GM19238 (cell line): ENCODE data around the gene TMEM135.
"Not testable (repeated sequence)": the region's sequence is repeated elsewhere in the genome, so short reads cannot be mapped to it uniquely, and the experiment has no call there.

Experiments used
- DNase-seq: peaks from one replicate; pipeline ENCODE4 v3.0.0; 2011; ENCODE audit warnings: low spot score; ENCODE audit not compliant: insufficient read length

TMEM135 gene

DNA sequence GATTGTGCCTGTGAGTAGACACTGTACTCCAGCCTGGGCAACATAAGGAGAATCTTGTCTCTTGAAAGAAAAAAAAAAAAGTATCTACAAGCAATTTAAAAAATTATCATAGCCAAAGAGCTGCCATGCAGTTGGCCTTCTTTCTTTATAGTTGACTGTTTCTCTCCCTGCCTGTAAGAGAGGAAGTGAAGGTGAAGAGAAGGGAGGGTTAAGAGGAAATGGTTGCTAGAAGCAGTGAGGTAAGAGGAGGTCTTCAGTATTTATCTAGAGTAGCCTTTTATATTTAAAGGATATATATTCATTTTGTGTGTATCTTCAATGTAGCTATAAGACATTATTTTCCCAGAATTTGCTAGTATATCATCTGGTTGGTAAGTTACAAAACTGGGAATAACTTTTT lies 217.9 kb downstream of the TMEM135 start:
- no peak for DNase-seq

DNA sequence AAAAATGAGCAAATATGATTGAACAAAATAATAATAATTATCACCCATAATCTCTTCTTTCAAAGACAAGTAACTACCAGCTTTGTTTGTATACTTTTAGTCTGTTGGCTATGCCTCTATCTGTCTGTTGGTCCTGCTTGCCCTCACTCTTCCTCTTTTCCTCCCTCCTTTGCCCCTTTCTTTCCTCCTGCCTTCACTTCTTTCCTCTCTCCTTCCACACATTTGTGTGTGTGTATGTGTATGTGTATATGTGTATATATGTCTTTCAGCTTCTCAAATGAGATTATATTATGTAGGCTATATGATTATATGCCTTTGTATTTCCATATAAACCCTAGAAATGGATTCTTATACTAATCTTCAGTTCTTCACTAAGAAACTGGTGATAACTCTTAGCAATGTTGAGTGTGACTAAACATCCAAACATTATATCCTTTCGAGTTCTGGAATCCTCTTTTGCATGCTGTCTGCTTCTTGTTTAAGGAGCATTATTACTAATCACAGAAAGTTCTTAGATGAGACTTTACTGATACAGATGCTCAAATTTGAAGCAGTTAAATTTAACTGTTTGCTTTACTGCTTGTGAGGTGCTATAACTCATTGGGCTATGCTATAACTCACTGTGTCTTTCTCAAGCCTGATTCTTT lies 219.1 kb downstream of the TMEM135 start:
- no peak for DNase-seq

DNA sequence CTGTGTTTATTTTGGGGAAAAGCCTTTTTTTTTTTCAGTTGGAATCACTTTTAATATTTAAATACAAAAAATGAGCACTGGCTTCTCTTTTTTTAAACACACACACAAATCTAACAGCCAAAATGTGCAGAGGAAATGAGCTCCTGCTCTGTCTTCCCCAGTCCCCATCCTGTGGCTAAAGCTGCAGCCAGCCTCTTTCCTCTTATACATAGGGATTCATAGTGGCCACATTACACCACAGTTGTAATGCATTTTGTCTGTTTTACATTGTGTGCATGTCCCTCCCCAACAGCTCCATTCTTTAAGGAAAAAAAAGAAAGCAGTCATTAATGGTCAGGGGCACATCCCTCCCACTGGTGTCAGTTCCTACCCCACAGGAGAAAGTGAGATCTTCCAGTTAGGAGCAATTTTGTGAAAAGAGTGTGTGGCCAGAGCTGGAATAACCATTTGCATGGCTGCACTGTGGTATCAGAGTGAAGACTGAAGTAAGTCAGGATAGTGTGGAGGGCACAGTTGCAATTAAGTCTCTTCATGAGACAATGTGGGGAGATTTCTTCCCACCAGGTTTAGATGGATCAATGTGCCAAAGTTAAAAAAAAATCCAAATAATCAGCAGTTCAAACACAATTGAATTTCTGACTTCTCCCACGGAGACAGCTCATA lies 220.6 kb downstream of the TMEM135 start:
- DNase-seq, result no peak

DNA sequence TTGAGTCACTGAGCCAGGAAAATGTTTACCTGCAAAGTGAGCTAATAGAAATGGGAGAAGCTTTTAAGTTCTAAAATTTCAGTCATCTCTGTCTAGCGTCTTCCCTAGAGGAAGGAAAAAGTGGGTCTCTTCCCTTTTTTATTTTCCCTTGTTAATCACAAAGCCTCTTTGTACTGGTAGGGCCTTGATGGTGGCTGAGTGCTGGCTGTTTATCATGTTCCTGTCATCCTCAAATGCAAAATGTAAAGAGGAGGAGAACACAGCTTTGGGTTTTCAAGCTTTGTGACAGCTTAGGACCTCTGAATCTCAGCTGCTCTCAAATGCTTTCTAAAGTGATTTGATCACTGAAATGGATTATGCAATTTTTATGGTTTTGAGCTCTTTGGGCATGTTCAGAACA lies 222.0 kb downstream of the TMEM135 start:
- no peak for DNase-seq

DNA sequence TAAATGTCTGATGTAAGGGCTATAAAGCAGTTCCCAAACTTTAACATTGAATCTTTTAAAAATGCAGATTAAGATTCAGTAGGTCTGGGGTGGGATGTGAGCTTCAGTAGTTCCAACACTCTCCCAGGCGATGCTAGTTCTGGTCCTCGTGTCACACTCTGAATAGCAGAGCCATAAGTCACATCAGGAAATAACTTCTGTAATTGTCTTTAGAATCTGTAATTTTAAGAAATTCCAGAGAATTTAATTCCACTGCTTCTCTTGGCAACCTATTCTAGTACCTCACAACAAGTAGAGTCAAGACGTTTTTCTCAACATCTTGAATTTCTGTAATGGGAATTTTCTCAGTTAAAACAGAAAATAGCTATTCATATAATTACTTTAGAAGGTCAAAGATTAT lies 223.1 kb downstream of the TMEM135 start:
- no peak for DNase-seq

DNA sequence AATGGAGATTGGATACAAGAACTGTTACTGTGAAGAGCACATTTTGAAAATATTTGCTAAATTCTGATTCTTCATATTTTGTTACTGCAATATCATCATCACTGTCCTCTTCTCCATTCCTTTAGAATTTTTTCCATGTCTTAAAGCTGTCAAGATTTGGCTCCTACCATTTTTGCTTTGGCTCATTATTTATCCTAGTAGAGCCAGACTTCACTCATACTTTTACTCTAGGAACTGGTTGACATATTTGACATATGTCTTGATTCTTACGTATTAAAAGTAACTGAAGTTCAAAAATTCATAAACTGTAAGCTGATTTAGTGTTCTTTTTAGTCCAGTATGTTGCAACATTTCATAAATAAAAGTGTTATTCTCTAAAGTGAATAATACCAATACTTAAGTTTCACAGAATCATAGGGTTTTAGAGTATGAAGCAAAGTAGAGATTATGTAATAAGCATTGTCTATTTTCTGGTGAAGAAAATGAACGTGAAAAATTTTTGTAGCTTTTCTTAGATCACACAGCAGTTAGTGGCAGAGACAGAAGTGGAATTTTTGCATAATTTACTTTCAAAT lies 225.6 kb downstream of the TMEM135 start:
- DNase-seq, result no peak

DNA sequence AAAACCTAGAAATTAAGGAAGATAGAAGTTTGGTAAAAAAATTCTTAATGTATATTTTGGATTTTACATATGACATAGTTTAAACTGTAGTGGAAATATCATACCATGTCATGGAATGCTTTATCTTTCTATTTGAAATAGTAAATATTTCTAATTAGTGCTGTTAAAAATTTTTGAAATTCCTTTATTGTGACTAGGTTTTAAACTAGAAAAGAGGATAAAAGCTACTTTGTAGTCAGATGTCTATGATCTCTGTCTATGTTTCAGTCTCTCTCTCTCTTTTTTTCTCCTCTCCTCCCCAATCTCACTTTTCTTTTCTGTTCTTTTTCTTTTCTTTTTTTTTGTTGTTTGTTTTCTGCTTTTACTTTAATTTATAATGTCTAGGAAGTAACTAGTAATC lies 226.2 kb downstream of the TMEM135 start:
- no peak for DNase-seq

DNA sequence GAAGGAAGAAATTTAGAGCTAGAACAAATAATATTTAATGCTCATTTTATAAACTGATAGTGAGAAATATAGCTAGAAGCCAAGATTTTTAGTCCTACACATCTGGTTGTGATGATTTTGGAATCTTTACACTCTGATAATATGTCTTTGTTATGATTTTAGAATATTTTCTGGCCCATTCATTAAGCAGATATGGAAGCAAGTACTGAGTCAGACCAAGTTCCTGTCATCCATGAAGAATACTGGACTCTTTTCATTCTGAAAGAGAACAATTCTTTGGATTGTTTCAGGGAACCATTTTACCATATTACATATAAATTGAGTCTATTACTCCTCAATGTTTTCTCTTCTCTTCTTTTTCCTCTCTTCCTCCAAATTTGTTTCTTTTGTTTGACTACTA lies 227.4 kb downstream of the TMEM135 start:
- no peak for DNase-seq

DNA sequence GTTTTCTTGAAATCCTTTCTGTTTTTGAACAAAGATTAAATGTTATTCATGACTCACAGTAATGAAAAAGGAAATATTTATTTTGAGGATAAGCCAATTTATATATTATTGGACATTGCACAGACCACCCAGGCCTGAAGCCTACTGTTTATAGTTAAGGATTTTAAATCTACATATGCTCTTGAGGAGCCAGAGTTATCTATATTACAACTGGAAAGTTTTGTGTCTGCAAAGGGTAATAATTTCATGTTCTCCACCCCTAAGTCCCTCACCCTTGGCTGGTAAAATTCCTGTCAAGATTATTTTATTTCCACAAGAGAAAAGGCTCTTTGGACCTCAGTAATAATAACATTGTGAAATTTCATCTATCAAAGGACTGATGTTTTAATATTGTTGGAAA lies 228.2 kb downstream of the TMEM135 start:
- DNase-seq, result no peak

DNA sequence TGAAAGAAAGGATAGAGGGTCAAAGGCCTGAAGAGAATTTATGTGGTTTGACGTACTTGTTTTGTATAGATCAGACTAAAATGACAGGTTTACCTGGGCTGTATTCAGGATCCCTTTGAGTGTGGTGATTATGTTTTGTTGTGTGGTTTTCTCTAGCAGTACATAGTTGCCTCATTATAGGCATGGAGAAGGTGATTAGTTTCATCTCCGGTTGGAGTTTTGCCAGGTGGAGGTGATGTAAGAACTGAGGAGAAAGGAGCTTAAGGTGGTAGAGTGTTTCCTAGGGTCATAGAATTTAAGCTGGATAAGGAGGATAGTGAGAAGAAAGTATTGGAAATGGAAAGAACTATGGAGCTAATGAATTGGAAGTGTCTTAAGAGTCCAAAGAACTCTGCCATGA lies 229.0 kb downstream of the TMEM135 start:
- no peak for DNase-seq

DNA sequence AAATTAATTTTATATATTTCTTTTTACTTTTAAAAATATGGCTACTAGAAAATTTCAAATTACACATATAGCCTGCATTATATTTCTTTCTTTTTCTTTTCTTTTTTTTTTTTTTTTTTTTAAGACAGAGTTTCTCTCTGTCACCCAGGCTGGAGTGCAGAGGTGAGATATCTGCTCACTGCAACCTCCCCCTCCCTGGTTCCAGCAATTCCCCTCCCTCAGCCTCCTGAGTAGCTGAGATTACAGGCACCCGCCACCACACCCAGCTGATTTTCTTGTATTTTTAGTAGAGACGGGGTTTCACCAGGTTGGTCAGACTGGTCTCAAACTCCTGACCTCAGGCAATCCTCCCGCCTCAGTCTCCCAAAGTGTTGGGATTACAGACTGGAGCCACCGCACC lies 234.2 kb downstream of the TMEM135 start:
- DNase-seq, result not testable (repeated sequence)

DNA sequence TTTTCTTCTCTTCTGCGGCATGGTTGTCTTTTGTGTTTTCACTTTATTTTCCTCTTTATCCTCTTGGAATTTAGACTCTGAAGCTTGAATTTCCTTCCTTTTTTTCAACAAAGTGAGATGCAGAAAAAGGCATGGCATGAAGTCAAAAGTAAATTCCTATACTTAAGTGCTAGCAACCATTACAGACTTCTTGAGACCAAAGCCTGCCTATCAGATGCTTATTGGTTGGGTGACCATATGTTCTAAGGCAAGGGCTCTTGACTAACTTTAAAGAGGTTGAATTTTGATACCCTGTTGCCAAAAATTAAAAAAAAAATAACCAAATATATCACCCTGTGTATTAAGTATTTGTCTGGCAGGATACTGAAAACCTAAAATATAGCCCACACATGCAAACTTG lies 237.4 kb downstream of the TMEM135 start:
- DNase-seq, result no peak

DNA sequence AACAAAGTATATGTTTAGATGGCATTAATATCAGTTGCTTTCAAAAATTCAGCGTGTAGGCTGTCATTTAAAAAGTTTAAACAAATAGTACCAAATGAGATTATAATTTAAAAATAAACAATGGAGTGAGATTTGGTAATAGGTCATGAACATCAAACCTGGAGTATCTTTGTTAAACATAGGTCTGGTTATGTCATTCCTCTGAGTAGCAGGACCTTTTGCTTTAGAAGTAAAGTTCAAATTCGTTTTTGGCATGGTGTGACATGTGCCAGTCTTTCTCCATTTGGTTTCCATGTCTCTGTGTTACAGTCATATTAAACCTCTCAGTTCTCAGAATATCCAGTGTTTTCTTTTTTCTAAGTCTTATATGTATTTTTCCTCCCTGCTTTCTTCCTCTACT lies 242.4 kb downstream of the TMEM135 start:
- DNase-seq, result no peak

DNA sequence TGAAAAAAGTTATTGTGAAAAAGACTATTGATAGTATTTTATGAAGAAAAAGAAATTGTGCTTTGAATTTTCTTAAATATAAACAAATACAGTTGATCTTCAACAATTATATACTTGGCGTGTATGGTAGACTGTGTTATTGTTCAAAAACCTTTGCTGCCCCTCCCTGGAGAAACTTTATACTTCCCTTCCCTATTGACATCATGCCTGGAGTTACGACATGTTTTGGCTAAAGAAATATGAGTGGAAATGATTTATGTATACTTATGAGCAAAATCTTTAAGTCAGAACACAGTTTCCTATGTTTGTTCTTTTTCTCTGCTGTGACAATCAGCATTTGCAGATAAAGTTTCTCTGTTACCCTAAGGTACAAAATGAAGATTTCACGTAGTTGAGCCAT lies 243.8 kb downstream of the TMEM135 start:
- no peak for DNase-seq

DNA sequence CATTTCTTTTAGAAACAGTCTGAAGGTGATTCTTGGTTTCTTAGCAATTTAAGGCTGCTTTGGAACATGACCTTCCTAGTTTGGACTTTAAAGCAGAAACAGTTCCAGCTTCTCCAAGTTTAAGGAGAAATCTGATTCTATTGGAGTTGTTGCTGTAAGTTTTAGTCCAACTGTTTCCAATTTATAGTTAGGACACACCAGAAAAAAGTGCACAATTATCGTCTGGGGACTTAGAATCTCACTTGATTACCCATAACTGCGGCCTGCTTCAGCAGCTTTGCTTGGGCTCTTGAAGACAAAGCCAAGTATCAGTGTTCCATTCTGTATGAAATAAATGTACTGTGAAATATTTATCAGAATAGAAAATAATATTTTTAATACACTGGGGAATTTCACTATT lies 246.6 kb downstream of the TMEM135 start:
- no peak for DNase-seq

DNA sequence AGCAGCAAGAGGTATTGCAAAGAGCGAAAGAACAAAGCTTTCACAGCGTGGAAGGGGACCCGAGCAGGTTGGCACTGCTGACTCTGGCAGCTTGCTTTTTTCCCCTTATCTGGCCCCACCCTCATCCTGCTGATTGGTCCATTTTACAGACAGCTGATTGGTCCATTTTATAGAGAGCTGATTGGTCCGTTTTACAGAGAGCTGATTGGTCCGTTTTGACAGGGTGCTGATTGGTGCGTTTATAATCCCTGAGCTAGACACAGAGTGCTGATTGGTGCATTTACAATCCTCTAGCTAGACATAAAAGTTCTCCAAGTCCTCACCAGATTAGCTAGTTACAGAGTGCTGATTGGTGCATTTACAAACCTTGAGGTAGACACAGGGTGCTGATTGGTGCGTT lies 247.9 kb downstream of the TMEM135 start:
- not testable (repeated sequence) for DNase-seq

DNA sequence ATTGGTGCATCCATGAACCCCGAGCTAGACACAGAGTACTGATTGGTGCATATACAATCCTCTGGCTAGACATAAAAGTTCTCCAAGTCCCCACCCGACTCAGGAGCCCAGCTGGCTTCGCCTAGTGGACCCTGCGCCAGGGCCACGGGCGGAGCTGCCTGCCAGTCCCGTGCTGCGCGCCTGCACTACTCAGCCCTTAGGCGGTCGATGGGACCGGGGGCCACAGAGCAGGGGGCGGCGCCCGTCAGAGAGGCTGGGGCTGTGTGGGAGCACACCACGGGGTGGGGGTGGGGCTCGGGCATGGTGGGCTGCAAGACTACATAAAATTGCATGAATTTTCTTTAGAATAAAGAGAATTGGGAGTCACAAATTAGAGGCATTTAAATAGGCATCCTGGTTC lies 248.6 kb downstream of the TMEM135 start:
- no peak for DNase-seq

DNA sequence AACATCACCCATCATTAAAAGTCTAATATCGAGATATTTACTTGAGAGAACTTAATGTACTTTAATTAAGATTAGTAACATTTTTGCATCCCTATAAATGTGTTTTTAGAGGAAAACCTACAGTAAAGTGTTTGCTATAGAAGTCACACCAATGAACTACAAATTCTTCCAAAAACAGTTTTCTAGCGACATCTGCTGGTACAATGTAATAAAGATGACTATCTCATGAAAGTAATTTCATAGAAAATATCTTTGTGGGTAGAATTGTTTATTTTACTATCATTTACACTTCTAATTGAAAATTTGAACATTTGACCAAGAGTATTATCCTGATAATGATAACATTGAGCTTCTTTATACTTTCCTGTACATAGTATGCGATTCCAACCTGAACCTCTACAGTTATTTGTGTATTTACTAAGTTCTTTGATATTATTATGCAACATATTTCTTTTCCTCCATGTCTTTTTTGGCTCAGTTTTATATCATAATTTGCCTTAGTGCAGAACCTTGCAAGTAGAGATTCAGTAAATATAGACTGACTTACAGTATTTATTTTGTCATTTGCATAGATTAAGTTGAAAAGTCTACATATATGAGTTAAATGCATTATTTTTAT lies 252.7 kb downstream of the TMEM135 start:
- no peak for DNase-seq

DNA sequence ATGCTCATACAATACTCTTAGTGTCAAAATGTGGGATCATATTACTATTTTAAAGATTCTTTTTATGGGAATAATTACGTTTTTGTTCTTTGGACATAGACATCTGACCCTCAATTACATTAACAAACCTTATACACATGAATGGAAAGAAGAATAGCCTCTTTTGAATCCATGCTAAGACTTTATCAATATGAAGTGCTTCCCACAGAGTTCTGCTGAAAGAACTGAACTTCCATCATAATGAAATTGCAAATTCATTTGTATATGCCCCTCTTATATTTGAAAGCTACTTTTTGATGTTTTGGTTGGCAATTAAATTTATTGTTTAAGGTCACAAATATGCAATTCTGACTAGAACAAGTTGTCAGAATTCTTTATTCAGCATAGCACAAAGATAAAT lies 254.9 kb downstream of the TMEM135 start:
- DNase-seq, result no peak

DNA sequence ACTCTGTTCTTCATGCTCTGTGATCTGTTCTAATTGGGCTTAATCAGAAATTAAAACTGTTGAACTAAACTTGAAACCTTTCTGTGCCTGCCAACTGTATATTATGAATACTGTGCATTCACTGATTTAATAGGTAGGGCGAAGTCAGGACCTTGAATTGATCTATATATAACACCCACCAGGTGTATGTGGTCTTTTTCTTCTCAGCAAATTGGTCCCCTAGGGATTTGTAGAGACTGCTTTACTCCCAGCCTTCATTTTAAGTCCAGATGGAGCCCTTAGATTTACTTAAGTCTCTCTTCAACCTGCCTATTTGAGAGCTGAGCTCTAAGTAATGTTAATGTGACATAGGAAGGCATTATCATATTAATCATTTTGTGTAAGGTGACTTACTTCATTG lies 257.5 kb downstream of the TMEM135 start:
- DNase-seq, result no peak

DNA sequence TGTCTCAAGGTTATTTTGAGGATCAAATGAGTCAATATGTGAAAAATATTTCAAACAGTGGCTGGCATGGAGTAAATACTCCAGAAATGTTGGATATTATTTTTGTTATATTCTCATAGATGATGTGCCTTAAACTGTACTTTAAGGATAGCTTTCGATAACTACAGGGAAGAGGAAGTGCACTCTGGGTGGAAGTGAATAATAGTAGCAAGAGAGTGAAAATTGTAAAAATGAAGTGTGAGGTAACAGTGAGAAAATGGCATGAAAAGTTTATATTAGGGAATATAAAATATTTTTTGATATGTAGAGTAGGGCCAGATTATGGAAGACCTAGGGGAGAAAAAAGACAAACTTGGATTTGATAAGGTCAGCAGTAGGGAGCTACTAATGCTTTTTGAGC lies 258.9 kb downstream of the TMEM135 start:
- DNase-seq, result no peak

DNA sequence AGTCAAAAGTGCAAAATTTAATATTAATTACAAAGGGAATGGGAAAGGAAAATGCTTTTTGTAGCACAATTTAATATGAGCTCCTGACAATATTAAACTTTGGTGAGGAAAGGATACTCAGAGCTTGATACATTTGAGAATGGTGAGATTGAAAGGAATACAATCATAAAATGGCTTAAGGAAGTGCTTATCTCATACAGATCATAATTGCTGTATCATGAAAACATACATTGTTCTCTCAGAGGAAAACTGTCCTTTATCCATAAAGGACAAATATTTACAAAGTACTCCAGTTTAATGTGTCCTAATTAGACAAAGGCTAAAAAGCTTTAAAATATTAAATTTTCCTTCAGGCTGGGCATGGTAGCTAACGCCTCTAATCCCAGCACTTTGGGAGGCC lies 260.4 kb downstream of the TMEM135 start:
- DNase-seq, result no peak

DNA sequence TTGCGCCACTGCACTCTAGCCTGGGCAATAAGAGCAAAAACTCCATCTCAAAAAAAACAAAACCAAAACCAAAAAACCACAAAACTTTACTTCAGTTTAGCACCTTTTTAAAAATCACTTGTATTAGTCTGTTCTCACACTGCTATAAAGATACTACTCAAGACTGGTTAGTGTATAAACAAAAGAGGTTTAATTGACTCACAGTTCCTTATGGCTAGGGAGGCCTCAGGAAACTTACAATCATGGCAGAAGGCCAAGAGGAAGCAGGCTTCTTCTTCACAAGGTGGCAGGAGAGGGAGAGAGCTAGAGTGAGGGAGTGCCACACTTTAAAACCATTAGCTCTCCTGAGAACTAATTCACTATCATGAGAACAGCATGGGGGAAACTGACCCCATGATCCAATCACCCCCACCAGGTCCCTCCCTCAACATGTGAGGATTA lies 261.3 kb downstream of the TMEM135 start:
- DNase-seq, result no peak
